NCI-H524 treated with DMSO at 0.1 percent for 48 hours (cell line): ENCODE data around the gene CACNA2D3.

Experiments
- DNase-seq: peaks from one replicate; lab custom pipeline; 2025; lab: John Stamatoyannopoulos, UW

Gene CACNA2D3

DNA sequence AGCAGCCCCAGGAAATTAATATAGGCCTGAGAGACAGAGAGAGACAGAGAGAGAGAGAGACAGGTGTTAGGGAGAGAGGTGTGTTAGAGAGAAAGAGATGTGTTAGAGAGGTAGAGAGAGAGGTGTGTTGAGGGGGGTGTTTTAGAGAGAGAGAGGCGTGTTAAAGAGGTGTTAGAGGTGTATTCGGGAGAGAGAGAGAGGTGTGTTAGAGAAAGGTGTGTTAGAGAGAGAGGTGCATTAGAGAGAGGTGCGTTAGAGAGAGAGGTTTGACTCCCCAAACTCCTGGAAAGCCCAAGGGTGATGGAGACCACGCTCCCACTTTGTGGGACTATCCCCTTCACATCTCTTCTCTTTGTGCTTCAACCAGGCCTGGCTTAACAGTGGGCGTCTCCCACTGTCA lies 95.5 kb downstream of the CACNA2D3 start:
- no peak for DNase-seq

DNA sequence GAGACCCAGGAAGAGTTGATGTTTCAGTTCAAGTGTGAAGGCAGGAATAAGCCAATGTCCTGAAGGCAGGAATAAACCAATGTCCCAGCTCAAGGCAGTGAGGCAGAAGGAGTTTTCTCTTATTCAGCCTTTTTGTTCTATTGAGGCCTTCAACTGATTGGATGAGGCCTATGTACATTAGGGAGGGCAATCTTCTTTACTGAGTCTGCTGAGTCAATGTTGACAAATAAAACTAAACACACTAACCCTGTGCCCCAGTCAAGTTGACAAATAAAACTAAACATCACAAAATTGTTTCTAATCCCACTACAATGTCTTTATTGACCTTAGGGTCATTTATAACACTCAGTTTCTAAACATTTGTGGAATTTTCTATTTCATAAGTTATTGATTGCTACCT lies 100.0 kb downstream of the CACNA2D3 start:
- no peak for DNase-seq

DNA sequence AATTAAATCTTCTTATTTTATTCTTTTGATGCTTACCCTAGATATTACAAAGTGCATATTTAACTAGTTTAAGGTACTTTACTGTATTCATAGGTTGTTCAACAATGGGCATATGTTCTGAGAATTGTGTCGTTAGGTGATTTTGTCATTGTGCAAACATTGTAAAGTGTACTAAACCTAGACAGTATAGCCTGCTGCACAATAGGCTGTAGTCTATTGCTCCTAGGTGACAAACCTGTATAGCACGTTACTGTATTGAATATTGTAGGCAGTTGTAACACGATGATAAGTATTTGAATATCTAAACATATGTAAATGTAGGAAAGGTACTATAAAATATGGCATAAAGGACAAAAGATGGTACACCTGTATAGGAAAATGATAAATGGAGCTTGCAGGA lies 100.7 kb downstream of the CACNA2D3 start:
- DNase-seq: no peak

DNA sequence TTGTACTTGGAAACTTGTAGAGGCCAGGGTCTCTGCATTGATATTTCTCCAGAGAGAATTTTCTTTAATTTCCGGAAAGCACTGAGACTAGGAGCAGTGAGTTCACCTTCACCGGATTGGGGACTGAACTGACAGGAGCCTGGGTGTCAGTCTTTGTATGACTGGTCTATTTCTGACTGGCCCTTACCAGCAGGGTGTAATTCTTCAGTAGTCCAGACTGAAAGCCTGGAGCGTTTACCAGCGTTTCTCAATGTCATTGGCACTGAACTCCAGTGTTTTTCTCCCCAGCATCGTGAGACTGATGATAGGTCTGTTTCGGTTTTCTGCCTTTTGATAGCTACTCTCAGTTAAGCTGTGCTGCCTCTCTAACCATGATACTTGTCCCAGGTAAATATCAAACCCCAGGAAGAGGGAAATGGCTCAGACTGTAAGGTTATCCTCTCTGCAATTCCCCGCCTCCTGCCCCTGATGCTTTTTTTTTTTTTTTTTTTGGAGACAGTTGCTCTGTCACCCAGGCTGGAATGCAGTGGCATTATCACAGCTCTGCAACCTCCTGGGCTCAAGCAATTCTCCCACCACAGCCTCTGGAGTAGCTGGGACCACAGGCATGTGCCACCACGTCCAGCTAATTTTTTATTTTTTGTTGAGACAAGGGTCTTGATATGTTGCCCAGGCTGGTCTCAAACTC lies 103.6 kb downstream of the CACNA2D3 start:
- no peak for DNase-seq

DNA sequence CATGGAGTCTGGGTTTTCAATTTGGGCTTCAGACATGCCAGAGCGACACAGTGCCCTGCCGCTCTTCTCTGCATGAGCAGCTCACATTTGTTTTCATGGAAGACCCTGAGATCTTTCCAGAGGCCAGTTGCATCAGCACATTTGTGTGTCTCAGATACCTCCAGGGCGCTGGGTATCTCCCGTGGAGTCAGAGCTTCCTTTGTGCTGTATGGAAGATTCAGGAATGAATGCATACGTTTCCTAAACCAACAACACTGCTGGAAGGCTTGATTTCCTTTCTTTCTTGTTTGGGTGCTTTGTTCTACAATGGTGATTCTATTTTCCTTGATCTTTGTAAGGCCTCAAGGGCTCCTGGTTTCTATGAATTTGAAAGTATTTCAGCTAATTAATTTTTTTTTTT lies 106.5 kb downstream of the CACNA2D3 start:
- DNase-seq: no peak

DNA sequence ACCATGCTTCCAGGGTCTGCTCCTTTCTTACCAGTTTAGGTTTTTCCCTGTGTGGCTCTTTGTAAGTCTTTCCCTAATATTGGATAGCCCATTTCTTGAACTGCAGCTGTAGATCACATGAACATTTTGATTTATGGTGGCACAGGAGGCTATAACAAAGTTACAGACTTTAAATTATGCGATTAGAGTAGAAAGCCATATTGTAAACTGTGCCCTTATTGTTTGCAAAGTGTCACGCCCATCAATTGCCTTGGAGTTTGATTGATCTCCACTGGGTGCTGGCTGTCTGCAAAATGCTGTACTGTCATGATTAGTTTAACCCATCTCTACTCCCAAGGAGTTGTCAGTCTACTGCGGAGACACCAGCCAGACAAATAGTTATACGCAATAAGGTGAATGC lies 110.3 kb downstream of the CACNA2D3 start:
- no peak for DNase-seq

DNA sequence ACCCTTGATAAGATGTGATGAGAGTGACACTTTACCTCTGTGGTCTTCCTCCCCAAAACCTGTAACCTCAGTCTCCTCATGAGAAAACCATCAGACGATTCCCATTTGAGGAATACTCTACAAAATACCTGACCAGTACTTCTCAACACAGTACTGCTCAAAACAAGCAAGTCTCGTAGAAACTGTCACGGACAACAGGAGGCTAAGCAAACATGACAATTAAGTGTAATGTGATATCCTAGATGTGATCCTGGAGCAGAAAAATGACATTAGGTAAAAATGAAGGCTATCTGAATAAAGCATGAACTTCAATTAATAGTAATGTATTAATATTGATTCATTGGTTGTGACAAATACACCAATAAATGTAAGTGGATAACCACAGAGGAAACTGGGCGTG lies 113.6 kb downstream of the CACNA2D3 start:
- DNase-seq: no peak

DNA sequence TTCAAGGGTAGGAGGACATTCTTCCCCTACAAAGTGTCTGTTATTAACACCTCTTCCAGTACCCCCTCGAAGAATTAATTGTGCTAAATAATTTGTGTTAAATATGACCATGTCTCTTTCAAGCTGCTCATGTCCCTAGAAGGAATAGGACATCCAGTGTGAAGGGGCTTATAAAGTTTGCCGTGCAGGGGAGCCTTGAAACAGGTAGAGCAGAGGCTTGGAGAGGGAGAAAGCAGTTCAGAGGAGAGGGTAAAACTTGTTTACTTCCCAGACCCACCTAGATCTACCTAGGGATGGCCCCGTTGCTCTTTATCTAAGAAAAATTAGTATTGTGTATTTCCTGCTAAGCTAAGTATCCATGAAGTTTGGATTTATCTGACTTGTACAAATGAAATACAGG lies 114.8 kb downstream of the CACNA2D3 start:
- DNase-seq: no peak

DNA sequence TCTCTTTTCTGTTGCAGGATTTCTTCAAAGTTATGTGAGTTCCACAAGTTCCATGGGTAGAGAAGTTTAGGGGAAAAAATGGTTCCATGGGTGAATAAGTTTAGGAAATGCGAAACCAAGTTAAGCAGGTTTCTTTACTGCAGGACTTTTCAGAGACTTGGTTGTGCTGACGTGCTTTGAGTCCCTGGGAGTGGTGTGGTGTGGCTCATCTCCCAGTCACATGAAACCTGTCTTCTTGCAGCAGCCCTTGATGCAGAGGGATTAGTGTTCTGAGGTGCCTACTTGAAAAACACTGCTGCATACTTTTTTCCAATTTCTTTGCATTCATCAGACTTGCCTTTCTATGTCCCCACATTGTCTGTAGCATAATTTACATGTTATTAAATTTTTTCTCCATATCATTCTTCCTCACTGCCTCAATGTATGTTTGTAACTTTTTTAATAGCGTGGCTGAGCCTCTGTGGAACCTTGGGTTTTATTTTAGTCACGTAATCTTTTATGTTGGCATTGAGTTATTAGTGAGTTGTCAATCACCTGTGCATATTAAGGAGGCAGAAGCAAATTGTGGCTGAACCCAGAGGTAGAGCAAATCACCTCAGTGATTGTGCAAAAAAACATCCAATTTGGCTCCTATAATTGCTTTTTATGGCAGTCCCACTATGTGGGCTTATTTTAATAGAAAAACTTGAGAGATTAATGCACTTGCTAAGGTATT lies 115.6 kb downstream of the CACNA2D3 start:
- no peak for DNase-seq

DNA sequence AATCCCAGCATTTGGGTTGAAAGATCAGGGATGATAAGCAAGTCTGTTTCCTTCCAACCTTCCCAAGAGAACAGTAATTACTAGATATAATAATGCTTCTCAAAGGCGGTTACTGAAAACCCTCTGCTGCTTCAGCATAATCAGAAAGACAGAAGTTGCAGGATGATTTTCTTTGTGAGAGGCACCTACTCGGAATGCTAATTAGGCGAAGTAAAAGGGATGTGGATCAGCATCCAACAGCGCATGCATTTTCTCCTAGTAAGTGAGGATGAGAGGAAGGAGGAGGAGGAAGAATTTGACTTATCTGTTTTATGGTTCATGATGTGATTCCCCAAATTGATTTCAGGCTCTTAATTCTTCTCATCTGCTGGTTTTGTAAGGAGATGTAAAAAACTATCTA lies 118.0 kb downstream of the CACNA2D3 start:
- DNase-seq: no peak

DNA sequence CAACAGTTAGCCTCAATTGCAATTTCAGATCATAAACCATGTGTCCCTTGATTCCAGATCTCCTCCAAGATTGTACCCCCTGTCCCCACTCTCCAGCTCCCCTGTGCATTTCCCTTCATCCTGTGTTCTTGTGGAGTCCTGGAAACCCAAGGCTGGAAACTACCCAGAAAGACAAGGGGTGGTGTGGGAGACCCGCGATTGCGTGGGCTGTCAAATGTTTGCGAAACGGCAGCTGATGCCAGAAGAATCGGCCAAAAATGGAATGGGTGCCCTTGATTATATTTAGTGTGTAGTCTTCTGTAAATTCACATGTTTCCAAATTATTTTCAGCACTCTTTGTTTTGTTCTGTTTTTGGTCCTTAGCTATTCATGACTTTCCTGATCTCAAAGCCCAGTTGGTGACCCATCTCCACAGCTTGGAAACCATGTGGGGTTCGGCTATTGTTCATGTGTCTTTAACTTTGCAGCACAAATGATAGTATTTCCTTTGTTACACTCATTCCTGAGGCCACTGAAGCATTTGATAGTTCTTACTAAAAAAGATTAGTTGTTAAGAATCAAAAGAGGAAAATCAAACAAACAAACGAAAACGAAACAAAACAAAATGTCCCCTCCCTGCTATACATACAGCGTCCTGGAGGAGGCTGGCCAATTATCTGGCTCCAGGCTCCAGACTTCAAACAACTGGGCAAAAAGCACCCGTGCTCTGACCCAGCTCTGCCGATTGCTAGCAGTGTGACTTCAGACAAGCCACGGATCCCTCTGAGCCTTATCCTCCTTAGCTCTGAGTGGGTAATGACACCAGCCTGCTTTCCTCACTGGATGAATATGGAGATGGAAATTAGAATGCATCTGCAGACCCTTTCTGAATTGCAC lies 120.9 kb downstream of the CACNA2D3 start:
- DNase-seq: no peak

DNA sequence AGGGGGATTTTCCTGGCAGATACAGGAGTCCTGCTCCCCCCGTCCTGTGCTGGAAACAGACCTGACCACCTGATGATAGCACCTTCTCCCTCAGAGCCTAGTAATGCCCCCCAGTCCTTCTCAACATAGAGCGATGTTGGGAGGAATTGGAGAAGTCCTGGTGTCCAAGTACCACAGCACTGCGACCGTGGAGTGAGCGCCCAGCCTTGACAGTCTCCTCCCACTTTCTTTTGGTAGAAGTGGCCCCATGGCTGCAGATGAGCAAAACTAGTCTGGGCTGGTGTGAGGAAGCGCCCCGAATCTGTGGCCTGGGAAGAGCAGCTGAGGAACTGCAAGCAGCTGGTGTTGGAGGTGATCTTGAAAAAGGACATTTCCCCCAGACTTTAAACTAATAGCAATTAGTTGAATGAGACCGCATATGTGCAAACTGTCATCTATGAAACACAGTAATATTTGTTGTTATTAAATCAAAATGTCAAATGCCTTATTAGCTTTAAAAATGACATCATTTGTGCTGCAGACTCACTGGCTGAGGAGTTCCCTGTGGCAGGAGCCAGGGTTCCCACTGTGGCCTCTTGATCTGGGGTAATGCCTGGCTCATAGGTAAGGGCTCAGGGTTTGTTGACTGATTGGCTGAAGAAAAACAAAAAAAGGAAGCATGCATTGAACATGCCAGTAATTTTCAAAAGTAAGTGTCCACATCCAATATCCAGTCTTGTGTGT lies 121.8 kb downstream of the CACNA2D3 start:
- no peak for DNase-seq

DNA sequence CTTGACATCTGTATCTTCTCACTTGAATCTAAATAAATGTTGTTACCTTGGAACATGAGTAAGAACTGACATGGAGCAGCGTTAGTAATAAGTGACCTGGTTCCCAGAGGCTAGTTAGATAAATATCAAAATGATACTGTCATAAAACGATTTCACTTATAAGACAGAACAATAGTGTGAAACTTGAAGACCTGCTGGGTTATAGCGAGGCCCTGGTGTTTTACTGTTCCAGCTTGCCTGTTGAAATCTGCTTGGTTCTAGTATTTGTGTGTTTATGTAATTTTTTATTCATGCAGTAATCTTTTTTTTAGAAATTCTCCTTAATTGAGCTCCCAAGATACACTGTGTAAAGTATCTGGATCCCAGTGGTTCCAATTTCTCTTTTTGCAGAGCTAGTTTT lies 129.4 kb downstream of the CACNA2D3 start:
- no peak for DNase-seq

DNA sequence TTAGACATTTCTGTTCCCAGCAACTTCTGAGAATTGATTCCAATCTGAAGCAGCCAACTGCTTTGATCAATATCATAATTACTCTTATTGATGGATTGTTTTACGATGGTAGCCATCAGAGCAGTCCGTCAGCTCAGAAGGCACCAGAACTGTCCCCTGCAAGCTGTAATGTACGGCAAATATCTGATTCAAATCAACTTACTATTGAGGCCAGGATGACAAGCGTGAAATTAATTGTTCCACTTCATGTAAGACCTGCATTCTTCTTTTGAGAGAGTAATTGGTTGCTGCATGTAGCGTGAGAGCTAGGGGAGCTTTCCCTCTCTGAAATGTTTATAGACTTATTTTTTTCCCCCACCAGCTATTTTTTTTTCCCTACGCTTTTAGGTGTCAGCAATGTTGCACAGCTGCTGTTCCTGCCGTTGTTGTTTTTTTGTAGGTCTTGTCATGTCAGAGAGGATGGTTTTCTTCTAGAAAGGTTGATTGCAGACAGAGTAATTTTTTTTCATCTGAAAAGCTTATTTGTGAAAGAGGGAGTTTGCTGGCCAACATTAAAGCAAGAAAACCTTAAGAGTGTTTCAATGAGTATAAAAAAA lies 134.9 kb downstream of the CACNA2D3 start:
- DNase-seq: no peak

DNA sequence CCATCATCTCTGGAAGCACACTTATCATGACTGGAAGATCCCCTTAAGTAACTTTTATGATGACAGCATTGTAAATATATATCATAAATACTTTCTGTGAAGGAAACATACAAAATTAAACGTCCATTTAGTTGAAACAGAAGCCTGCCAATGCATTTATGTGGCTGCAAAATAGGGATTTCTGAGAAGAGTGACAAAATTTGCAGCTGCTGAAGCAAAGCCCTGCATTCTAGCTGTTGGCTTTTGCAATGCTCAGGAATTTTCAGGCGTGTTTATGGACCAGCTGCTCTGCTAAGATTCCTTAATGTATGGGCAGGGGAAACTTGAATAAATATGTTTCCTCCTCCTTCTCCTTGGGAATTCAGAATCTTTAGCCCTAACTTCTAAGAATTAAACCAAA lies 137.3 kb downstream of the CACNA2D3 start:
- no peak for DNase-seq

DNA sequence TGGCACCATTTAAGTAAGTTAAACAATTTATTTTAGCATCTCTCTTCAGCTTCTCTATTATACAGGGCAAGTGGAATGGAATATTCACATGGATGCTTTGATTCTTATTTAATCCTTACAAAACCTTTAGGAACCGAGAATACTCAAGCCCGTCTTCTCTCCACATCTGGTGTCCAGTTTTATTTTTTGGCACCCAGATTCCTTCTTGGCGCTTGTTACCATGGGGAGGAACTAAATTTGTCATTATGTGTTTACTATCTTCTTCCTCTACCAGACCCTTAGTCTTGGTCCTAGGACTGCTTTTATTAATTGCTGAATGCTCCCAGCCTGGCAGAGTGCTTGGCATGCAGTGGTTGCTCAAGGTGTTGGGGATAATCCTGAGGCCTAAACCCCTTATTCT lies 138.8 kb downstream of the CACNA2D3 start:
- no peak for DNase-seq

DNA sequence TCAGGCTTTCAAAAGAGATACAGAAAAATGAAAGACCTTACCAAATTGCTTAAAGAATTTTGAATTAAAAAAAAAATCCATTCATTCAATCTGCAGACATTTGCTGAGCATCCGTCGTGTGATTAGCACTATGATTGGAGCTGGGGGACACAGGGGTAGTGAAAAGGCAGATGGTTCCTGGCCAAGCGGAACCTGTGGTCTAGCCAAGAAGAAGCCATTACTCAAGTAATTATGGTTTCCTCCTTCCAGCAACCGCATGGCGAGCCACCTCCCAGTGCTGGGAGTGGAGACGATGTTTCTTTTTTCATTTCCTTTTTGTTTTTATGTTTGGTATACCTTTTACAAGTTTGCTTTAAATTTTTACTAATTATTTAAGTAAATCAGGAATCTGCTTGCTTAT lies 140.2 kb downstream of the CACNA2D3 start:
- DNase-seq: no peak

DNA sequence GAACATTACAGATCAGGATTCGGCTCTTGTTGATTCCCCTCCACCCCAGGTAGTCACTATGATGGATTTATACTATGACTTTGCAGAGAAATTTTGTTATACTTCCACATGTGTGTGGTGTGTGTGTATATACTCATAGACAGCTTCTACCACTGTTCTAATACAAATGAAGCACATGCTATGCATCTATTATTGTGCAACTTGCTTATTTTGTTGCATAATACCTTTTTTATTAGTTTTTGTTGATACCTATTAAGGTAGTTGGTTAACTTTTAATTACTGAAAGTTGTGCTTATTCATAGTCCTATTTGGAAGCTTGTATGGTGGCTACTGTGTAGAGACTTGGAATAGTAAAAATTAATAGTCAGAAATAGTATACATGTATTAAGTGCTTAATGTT lies 140.6 kb downstream of the CACNA2D3 start:
- no peak for DNase-seq

DNA sequence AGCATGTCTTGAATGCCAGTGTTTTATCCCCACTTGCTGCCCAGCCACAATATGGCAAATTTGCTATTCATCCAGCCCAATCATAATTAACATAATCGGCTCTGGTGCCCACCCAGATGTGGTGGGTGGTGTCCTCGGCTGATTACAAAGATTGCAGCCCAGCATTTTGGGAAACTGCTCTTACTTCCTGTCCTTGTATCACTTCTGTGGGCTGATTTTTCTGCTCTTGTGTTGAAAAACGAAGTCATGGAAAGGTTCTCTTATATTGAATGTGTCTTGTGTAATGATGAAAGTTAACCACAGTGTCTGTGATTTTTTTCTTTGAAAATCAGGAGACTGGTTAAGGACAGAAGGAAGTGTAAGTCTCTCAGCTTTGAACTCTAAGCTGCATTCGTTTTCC lies 141.7 kb downstream of the CACNA2D3 start:
- DNase-seq: no peak

DNA sequence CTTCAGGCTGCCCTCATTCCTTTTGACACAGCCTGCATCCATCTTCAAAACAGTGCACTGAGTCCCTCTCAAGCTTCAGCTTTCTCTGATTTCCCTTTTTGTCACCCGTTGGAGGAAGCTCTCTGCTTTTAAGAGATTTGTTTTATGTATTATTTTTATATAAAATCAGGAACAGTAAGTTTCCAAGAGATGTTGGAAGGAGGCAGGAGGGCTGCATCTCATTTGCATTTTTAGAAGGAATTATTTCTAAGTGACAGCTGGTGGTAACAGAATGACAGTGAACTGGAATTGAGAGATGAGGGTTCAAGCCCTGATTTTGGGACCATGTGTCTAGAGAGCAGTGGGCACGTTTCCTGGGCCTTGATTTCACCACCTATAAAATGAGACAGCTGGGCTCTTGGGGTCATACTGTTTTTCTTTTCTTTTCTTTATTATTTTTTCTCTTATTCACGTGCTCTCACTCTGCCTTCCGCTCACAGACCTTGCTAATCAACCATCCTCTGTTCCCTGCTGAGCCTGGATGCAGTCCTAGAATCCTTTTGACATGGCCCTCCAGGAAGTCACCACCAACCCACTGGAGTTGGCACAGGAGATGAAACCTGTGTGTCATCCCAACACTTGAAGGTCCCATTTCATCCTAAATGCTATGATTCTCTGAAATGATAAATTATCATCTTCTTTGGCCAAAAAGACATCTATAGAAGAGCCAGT lies 148.6 kb downstream of the CACNA2D3 start:
- DNase-seq: no peak

DNA sequence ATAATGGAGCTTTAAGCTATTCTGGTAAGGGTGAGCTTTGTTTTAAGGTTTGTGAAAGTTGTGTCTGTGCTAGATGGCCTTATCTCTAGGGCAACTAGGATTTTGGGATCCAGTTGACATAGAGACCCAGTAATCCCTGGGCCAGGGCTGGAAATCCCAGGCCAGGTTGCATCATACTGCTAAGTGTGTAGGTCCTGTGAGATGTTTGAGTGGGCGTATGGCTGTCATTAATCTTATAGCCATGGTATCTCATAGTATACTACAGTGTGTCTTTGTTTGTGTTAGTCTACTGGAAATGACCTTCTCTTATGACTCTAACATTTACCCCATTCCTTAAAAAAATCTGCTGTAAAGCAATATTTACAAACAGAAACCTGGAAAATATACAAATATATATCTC lies 151.4 kb downstream of the CACNA2D3 start:
- no peak for DNase-seq
